Stimulated activated naive CD4-positive, alpha-beta T cell treated with Interleukin-2 at 50 U/mL for 16 hours (primary cell): Measurements from ENCODE around the gene PARD3B.

Source experiments
- DNase-seq: peaks from one replicate; lab custom pipeline; 2025; lab: John Stamatoyannopoulos, UW

Gene PARD3B, protein sequence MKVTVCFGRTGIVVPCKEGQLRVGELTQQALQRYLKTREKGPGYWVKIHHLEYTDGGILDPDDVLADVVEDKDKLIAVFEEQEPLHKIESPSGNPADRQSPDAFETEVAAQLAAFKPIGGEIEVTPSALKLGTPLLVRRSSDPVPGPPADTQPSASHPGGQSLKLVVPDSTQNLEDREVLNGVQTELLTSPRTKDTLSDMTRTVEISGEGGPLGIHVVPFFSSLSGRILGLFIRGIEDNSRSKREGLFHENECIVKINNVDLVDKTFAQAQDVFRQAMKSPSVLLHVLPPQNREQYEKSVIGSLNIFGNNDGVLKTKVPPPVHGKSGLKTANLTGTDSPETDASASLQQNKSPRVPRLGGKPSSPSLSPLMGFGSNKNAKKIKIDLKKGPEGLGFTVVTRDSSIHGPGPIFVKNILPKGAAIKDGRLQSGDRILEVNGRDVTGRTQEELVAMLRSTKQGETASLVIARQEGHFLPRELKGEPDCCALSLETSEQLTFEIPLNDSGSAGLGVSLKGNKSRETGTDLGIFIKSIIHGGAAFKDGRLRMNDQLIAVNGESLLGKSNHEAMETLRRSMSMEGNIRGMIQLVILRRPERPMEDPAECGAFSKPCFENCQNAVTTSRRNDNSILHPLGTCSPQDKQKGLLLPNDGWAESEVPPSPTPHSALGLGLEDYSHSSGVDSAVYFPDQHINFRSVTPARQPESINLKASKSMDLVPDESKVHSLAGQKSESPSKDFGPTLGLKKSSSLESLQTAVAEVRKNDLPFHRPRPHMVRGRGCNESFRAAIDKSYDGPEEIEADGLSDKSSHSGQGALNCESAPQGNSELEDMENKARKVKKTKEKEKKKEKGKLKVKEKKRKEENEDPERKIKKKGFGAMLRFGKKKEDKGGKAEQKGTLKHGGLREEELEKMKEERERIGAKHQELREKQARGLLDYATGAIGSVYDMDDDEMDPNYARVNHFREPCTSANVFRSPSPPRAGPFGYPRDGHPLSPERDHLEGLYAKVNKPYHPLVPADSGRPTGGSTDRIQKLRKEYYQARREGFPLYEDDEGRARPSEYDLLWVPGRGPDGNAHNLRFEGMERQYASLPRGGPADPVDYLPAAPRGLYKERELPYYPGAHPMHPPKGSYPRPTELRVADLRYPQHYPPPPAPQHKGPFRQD (N-terminal part only)

DNA sequence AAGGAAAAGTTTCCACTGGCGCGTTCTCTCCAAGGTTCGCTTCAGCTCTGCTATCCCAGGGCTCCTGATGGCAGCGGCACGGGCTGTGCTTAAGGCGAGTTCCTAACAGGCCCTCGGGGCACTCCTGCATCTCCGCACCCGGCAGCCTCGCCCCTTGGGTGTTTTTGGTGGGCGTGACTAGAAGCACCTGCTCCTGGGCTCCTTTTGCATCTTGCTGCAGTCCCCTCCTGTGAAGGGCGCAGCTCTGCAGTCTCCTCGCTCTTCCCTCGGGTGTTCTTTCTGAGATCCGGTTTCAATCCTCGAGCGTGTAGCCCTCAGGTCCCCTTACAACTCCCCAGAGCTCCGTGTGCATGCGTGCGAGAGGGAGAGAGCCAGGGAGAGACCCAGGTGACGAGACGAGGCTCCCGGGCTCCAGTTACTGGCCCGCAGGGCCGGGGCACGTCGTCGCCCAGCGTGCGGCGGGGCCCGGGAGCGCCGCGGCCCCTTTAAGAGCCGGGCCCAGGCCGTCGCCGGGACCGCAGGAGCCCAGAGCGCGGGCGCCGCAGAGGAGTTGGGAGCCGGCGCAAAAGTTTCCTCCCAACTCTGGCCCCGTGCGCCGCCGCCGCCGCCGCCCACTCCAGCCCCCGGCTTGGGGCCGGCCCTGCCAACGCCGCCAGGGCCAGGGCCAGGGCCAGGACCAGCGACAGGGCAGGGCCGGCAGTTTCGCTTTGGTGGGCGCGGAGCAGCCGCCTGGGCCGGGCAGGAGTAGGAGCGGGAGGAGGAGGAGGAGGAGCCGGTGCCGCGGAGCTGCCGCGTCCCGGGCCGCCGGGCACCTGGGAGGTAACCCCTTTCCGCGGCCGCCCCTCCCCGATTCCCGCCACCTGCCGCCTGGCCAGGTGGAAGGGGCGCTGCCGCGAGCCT lies at the start of gene PARD3B:
TSS of gene PARD3B (plus strand) at position 515 of the 900 bp plus-strand sequence. CDS start 525 bp downstream, outside the sequence.
- DNase-seq: peak; percentile 7

DNA sequence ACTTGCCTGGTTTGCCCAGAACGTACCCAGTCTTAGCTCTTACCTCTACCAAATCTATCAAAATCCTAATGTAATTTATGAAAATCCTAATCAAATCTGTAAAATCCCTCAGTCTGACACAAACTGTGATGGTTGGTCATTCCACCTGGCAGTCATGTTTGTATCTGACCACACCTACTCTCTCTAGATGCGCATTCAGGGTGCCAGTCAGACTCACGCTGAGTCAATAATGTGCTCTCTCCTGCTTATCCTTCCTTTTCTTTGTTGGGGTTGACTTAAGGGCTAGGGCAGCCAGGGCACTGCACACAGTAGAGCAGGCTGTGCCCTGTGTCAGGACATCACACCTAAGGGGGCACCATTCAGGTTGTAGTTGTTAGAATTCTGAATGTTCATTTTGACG lies 48.5 kb upstream of the PARD3B start:
- no peak for DNase-seq

DNA sequence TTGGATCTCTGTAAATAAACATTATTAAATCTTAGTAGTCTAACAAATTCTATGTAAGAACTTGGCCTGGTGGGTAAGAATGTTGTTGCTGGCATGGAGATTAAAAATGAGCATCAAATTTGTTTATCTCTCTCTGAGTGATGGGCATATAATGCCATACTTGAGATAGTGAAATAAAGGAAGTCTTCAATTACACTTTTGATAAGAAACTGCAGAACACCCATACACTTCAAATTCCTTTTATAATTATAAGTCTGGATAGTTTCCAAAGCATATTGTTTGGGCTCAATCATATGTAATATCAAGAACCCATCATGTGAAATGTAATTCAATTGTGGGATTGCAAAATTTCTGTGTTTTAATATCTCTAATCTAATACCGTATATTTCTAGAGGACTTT lies 47.4 kb upstream of the PARD3B start:
- DNase-seq: no peak

DNA sequence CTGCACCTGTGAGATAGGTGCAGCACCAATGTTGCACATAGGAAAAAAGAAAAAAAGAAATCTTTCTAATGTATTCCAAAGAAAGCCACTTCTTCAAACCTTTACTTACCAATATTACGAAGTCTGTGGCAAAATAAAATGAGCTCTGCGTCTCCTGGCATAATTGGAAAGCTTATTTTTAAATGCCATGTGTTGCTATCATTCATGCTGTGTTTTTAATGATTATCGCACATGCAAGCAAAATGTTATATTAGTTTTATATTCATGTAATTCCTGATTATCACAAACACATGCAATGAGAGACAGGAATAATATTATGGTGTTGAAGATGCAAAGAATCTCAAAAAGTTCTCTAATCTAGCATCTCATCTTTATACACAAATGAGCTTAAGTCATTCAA lies 47.0 kb upstream of the PARD3B start:
- no peak for DNase-seq

DNA sequence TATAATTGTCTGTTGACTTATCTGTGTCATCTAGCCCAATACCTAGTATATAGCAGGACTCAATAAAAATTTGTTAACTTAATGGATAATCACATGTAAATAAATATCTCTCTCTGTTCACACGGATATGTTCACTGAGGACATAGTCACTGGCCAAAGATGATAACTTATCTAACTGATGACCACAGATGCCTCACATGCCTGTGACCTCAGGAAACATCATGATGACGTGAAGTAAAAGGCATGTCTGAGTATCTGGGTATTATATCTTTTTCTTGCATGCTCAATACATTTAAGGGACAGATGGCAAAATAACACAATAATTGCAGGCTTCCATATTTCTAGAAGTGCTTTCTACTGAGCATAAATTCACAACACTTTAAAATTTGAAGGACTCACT lies 41.4 kb upstream of the PARD3B start:
- no peak for DNase-seq

DNA sequence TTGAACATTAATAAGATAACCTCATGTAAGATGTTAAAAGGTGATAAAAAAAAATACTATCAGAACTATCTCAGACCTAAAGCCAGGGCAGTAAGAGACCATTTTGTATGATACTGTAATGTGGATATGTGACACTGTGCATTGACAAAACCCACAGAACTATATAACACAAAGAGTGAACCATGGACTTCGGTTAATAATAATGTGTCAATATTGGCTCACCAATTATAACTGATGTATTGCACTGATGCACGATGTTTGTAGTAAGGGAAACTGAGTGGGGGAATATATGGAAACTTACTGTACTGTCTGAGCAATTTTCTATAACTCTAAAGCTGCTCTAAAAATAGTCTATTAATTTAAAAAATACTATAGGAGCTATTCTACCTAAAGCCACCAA lies 40.7 kb upstream of the PARD3B start:
- DNase-seq: no peak

DNA sequence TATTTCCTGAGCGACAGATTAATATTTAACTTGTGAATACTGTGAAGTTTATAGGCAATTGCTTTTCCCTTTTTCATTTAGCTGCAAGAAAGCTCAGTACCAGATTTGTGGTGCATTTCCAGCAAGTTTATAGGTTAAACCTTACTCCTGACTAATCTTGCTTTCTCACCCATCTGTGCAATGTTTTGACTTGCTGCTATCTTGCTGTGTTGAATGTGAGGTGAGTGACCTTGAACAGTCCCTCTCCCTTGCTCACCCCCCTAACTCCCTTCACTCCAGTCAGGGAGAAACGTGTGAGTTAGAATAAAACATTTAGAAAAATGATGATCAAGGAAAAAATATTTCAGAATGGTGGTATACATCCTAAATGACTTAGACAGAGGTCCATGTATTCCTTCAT lies 39.8 kb upstream of the PARD3B start:
- DNase-seq: no peak

DNA sequence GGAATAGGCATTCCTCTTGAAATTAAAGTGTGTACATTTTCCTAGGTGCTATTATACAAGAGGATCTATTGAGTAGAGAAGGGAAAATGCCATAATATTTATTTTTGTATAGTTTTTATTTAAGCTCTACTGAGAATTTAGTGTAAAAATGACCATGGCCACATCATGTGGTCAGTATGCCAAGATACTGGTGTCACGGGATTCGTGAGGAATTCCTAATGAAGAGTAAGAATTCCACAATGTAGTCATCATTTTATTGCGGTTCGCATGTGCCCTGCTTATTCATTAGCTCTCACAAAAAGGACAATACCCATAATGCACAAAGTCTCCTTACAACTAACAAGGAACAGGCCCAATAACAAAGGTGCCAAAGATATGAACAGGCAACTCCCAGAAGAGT lies 39.3 kb upstream of the PARD3B start:
- DNase-seq: no peak

DNA sequence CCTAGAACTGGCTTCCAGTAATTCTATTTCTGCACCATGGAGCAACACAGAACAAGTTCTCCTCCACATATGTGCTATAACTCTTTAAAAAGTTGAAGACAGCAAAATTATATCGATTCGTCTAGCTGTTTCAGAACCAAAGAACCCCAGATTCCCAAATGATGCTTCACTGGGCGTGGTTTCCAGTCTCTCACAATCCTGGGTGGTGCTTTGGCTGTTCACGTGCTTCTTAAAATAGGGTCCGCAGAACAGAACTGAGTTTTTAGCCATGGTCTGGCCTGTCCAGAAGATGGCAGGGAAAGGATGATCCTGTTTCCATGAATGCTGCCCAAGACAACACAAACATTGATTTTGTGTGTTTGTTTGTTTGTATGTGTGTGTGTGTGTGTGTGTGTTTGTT lies 37.6 kb upstream of the PARD3B start:
- no peak for DNase-seq

DNA sequence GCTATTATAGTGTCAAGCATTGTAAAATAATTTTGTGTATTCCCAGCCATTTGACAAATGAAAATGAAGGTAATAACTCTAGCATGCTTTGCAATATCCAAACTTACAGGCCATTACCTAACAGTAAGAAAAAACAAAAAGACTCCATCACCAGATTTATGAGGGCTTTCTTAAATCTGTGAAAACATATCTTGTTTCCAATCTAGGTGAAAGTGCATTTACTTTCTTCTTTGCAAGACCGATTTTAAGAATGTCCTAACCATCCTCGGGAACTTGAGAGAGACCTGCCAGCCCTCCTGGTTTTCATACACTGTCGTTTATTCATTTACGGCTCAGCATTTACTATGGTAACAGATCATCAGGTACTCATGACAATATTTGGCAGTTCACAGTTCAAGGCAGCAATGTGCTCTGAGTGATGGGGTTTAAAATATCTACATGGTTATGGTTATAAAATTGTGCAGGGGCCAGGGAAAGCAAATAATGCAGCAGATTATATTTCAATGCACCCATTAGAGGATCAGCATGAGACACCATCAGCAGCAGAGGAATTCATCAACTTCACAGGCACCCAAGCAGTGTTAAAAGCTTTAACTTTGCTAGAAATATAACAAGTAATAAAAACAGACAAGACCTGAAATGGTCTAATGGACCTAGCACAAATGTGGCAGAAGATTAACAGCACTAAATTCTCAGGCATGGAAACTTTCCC lies 34.4 kb upstream of the PARD3B start:
- no peak for DNase-seq

DNA sequence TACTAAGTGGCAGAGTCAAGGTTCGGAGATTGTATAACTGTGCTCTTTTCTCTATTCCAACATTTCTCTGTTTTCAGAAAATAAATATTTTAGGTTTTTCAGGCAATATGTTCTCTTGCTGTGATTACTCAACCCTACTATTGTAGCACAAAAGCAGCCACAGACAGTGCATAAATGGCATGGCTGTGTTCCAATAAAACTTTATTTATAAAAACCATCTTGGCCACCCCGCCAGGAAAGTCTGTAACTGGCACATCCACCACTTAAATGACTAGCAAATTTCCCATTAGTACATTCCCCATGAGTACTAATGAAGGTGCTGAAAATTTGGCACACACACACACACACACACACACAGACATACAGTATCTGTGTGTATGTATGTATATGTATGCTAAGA lies 30.8 kb upstream of the PARD3B start:
- DNase-seq: no peak

DNA sequence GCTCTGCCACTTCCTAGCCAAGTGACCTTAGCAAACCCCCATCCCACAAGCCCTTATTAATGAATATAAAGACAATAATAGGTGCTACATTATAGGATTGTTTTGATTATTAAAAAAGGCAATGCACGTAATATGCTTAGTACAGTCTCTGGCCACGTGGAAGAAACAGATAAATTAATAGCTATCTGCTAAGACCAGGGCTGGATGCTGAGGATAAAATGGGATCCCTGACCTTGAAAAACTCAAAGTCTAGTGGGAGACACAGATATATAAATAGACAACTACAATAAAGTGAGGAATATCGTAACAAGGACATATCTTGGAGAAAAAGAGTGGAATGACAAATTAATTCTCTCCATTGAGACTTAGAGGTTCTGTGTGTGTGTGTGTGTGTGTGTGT lies 29.9 kb upstream of the PARD3B start:
- no peak for DNase-seq

DNA sequence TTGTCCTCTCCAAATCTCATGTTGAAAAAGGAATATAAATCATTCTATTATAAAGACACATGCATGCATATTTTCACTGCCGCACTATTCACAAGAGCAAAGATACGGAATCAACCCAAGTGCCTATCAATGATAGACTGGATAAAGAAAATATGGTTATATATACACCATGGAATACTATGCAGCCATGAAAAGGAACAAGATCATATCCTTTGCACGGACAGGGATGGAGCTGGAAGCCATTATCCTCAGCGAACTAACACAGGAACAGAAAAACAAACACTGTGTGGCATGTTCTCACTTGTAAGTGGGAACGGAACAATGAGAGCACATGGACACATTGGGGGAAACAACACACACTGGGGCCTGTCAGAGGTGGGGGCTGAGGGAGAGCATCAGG lies 28.1 kb upstream of the PARD3B start:
- no peak for DNase-seq

DNA sequence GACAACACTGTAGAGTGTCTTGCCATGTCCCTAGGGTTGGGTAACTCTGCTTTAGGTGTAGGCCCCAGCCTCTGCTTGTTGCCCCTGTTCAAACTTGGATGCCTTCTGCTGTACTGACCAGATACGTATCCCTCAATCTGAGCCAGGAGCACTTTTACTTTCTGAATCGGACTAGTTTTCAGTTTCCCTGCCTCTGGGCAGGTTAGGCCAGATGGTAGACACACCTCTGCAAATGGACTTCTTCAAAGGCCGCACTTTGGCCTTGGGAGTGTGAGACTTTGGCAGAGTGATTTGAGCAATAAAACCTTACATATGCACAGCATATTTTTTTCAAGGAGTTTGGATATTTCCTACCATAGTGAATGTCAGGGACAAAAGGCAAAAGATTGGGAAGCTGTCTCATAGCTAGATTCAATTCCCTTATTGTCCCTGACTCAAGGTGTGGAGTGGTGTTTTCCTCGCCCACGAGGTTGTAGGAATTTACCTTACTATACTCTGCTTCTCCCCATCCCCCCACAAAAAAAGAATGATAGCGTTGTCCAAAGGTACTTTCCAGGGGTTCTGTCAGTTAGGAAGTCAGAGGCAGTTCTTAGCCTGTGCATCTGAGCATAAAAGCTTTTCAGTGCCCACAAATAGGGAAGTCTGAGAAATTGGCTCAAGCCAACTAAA lies 15.3 kb upstream of the PARD3B start:
- DNase-seq: no peak

DNA sequence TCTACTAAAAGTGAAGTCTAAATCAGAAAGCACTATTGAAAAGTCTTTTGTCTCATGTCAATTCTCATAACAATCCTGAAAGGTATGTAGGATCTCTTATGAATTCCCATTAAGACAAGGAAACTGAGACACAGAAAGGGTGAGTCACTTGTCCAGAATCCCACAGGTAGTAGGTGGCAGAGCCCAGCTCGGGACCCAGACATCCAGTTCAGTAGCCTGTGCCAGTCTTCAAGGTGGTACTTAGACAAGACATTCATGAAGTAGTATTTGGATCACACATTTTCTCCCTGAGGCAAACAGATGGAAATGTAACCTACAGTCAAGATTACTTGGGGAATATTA lies 14.8 kb upstream of the PARD3B start:
- DNase-seq: no peak

DNA sequence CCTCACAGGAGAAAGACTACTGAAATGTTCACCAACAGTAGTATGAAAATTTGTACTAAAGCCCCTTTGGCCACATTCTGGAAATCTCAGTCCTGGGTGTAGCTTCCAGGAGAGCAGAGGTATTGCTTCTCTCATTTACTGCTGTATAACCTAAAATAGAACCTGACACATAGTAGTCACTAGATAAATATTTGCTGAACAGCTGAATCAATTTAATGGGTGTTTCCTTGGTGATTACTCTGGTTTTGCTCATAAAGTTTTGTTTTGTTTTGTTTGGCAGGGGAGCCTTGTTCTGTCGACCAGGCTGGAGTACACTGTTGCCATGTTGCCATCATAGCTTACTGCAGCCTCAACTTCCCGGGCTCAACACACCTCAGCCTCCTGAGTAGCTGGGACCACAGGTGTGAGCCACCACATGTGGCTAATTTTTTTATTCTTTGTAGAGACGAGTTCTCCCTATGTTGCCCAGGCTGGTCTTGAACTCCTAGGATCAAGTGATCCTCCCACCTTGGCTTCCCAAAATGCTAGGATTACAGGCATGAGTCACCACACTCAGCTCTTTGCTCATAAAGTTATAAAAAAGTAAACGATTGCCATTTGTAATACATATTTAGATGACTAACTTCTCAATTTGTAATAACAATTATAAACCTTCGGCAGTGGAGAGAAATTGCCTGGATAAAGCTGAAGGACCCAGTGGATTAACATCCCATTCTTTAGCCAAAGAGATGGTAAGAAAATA lies 11.5 kb upstream of the PARD3B start:
- no peak for DNase-seq

DNA sequence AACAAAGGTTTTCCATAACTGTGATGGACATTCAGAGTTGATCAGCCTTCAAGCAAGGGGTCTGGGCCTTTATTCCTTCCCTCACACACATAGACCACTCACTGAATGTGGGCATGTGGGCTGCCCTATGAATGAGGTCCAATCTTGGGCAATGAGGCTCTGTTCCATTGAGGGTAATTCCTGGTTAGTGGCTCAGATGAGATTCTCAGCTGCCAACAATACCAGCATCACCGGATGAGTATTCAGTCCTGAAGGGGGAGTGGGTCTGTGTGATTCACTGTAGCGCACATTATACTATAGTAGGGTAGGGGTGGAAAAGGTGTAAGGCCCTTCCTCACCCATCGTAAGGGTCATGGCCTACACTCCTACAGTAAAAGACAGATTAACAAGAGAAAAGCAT lies 9.9 kb upstream of the PARD3B start:
- DNase-seq: no peak

DNA sequence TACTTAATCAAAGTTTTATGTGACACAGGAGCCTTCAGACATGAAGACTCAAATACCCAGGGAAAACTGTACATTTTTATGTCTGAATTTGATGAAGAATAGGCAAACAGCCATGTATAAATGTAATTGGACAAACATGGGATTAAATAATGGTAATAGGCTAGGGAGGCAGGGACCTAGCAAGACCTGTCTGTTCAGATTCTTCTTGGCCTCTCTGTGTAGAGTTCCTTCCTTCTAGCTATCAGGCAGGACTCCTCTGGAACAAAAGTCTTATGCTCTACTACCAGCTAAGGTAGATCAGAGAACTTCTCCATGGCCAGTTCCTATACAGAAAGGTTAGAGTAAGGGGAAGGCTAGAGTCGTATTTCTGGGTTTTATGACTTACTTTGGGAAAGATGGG lies 9.5 kb upstream of the PARD3B start:
- DNase-seq: no peak

DNA sequence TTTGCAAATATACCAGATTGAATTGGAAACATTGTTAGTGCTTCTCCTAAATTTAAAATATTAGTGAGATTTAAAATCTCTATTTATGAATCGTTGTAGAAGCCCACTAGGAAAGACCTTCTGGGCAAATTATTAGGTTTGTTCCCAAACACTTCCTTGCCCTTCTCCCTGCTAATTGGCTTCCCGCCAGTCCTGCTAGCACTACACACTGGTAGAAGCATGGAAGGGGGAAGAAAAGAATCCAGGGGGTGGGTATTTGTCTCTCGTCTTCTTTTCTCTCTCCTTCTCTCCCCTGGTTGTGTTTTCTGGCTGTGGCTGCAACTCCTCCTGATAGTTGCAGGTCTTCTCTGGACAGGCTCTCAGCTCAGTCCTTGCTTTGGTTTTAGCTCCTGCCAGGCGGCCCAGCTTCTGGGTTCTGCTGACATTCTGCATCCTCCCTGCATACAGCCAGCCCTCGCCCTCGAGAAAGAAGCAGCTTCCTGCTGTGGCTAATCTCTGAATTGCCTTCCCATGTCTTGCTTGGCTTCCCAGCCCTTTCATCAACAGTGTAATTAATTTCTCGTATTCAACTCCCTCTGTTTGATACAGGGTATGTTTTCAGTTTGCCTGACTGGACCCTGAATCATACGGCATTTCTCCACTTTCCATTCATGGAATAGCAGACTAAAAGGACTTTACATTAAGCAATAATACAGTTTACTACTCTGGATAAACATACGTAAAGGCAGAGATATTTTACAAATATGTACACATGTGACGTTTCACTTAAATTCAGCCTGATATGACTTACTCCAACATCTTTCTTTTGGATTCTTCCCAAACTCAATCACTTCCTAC lies 6.9 kb upstream of the PARD3B start:
- no peak for DNase-seq
